SK-N-SH treated with all-trans-retinoic acid at 6 μM for 48 hours (cell line): ENCODE measurements around the gene KRABD2.

Source experiments
- ATAC-seq: fragments of 200-7000 bp; cut with Tn5 transposase; 3 replicates; pipeline ENCODE4 v1.9.1; 2020; ENCODE audit warnings: mild to moderate bottlenecking, moderate library complexity
- ARNTL ChIP-seq: fragments of 450-650 bp; formaldehyde crosslinking; IDR thresholded peaks from 2 replicates; pipeline ENCODE4 v1.5.0; 2020; ENCODE audit warnings: low read depth, mild to moderate bottlenecking, moderate library complexity, borderline replicate concordance
- BACH2 ChIP-seq: fragments of 250-450 bp; sonication (Bioruptor Pico); IDR thresholded peaks from 2 replicates; pipeline ENCODE4 v1.9.0; 2021; ENCODE audit warnings: mild to moderate bottlenecking, borderline replicate concordance
- CSDC2 ChIP-seq: fragments of 250-450 bp; sonication (Bioruptor Pico); IDR thresholded peaks from 2 replicates; pipeline ENCODE4 v1.5.0; 2020; ENCODE audit warnings: mild to moderate bottlenecking, moderate library complexity
- ESRRG ChIP-seq: fragments of 250-450 bp; sonication (Bioruptor Pico); IDR thresholded peaks from 2 replicates; pipeline ENCODE4 v1.6.1; 2021; ENCODE audit warnings: mild to moderate bottlenecking
- GLIS3 ChIP-seq: fragments of 250-450 bp; sonication (Bioruptor Pico); IDR thresholded peaks from 2 replicates; pipeline ENCODE4 v1.5.0; 2020; ENCODE audit warnings: mild to moderate bottlenecking, moderate library complexity
- ISL1 ChIP-seq: fragments of 250-450 bp; sonication (Bioruptor Pico); IDR thresholded peaks from 2 replicates; pipeline ENCODE4 v2.1.2; 2022; ENCODE audit warnings: mild to moderate bottlenecking, moderate library complexity
- OSR1 ChIP-seq: fragments of 250-450 bp; sonication (Bioruptor Pico); IDR thresholded peaks from 2 replicates; pipeline ENCODE4 v1.8.0; 2022; ENCODE audit warnings: moderate library complexity, mild to moderate bottlenecking, inconsistent platforms
- PPARA ChIP-seq: fragments of 250-450 bp; sonication (Bioruptor Pico); IDR thresholded peaks from 2 replicates; pipeline ENCODE4 v1.5.0; 2020; ENCODE audit warnings: mild to moderate bottlenecking, borderline replicate concordance
- RARB ChIP-seq: fragments of 250-450 bp; sonication (Bioruptor Pico); IDR thresholded peaks from 2 replicates; pipeline ENCODE4 v1.8.0; 2021; ENCODE audit warnings: mild to moderate bottlenecking, moderate library complexity
- SNAI2 ChIP-seq: fragments of 250-450 bp; sonication (Bioruptor Pico); IDR thresholded peaks from 2 replicates; pipeline ENCODE4 v1.5.0; 2020; ENCODE audit warnings: mild to moderate bottlenecking, moderate library complexity
- TCF4 ChIP-seq: fragments of 250-450 bp; sonication (Bioruptor Pico); IDR thresholded peaks from 2 replicates; pipeline ENCODE4 v1.8.0; 2021; ENCODE audit warnings: mild to moderate bottlenecking, moderate library complexity, borderline replicate concordance
- TOX ChIP-seq: fragments of 250-450 bp; sonication (Bioruptor Pico); IDR thresholded peaks from 2 replicates; pipeline ENCODE4 v1.8.0; 2021; ENCODE audit warnings: mild to moderate bottlenecking, moderate library complexity, borderline replicate concordance
- ZC3H10 ChIP-seq: fragments of 250-450 bp; sonication (Bioruptor Pico); IDR thresholded peaks from 2 replicates; pipeline ENCODE4 v1.5.1; 2021; ENCODE audit warnings: mild to moderate bottlenecking, moderate library complexity
- ZFP3 ChIP-seq: fragments of 250-450 bp; sonication (Bioruptor Pico); IDR thresholded peaks from 2 replicates; pipeline ENCODE4 v1.5.0; 2020; ENCODE audit warnings: mild to moderate bottlenecking, moderate library complexity
- ZFP30 ChIP-seq: fragments of 450-650 bp; formaldehyde crosslinking; IDR thresholded peaks from 2 replicates; pipeline ENCODE4 v1.5.0; 2022; ENCODE audit warnings: mild to moderate bottlenecking, moderate library complexity
- ZNF565 ChIP-seq: fragments of 450-650 bp; formaldehyde crosslinking; conservative IDR thresholded peaks from 2 replicates; pipeline ENCODE4 v1.5.0; 2020; ENCODE audit warnings: low read depth, mild to moderate bottlenecking, moderate library complexity
- ZNF70 ChIP-seq: fragments of 450-650 bp; formaldehyde crosslinking; IDR thresholded peaks from 2 replicates; pipeline ENCODE4 v1.5.0; 2020; ENCODE audit warnings: mild to moderate bottlenecking, moderate library complexity
- ZNF8 ChIP-seq: fragments of 450-650 bp; formaldehyde crosslinking; IDR thresholded peaks from 2 replicates; pipeline ENCODE4 v1.5.0; 2020; ENCODE audit warnings: mild to moderate bottlenecking, moderate library complexity
- TF ChIP-seq, protein P1 (sequence below): fragments of 250-450 bp; sonication (Bioruptor Pico); IDR thresholded peaks from 2 replicates; pipeline ENCODE4 v1.5.1; 2020; ENCODE audit warnings: low read depth, mild to moderate bottlenecking, moderate library complexity
- TF ChIP-seq, protein P2 (sequence below): fragments of 250-450 bp; sonication (Bioruptor Pico); IDR thresholded peaks from 2 replicates; pipeline ENCODE4 v1.8.0; 2020; ENCODE audit warnings: mild to moderate bottlenecking, moderate library complexity, borderline replicate concordance
- TF ChIP-seq, protein P3 (sequence below): fragments of 250-450 bp; sonication (Bioruptor Pico); IDR thresholded peaks from 2 replicates; pipeline ENCODE4 v1.5.0; 2020; ENCODE audit warnings: mild to moderate bottlenecking, moderate library complexity
- TF ChIP-seq, protein P4 (sequence below): fragments of 250-450 bp; sonication (Bioruptor Pico); IDR thresholded peaks from 2 replicates; pipeline ENCODE4 v1.5.1; 2021; ENCODE audit warnings: mild to moderate bottlenecking, moderate library complexity
- TF ChIP-seq, protein P5 (sequence below): fragments of 250-450 bp; sonication (Bioruptor Pico); IDR thresholded peaks from 2 replicates; pipeline ENCODE4 v1.8.0; 2021; ENCODE audit warnings: low read depth, mild to moderate bottlenecking, moderate library complexity, borderline replicate concordance

KRABD2 gene

DNA sequence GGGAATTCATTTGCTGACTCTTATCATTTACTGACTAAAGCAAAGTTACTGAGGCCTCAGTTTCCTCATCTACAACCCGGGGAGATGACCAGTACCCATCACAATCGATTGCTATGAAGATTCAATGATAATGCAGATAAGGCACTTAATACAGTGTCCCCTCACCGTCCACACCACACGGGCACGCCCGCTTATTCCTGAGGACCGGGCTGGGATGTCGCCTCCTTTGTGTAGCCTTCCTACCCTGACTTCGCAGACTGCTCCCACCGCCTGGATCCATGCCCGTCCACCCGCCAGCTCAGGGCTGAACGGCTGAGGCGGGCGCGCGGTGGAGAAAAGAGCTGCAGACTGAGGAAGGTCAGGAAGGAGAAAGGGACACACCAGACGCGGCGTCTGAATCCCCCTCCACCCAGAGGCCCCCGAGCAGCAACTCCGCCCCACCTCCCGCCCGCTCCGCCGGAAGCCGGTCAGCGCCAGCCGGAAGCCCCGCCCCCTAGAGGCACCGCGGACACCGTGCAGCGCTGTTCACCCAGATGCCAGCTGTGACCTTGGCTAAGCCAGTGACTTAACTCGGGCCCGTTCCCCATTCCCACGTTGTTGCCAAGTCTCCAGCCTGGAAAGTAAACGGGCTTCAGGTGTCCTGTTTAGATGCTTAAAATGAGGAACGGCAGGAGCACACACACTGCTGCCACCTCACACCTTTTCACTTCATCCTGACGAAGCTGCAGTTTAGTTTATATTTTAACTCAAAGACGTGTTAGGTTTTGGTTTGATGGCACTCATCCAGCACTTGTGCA lies at the start of gene KRABD2:
Gene KRABD2 (minus strand): TSS at position 434 of the 797 bp plus-strand sequence.
- TF ChIP-seq TCF4 (CRISPR knock-in tag) = no peak
- no peak for TF ChIP-seq CSDC2 (CRISPR knock-in tag)
- 0 out of 2 replicates have a peak, but pooled peaks have one; percentile 17 for TF ChIP-seq ZNF8 (CRISPR knock-in tag)
- TF ChIP-seq, protein P1, sequence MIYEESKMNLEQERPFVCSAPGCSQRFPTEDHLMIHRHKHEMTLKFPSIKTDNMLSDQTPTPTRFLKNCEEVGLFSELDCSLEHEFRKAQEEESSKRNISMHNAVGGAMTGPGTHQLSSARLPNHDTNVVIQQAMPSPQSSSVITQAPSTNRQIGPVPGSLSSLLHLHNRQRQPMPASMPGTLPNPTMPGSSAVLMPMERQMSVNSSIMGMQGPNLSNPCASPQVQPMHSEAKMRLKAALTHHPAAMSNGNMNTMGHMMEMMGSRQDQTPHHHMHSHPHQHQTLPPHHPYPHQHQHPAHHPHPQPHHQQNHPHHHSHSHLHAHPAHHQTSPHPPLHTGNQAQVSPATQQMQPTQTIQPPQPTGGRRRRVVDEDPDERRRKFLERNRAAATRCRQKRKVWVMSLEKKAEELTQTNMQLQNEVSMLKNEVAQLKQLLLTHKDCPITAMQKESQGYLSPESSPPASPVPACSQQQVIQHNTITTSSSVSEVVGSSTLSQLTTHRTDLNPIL (CRISPR knock-in tag) = peak; percentile 80
- TF ChIP-seq, protein P2, sequence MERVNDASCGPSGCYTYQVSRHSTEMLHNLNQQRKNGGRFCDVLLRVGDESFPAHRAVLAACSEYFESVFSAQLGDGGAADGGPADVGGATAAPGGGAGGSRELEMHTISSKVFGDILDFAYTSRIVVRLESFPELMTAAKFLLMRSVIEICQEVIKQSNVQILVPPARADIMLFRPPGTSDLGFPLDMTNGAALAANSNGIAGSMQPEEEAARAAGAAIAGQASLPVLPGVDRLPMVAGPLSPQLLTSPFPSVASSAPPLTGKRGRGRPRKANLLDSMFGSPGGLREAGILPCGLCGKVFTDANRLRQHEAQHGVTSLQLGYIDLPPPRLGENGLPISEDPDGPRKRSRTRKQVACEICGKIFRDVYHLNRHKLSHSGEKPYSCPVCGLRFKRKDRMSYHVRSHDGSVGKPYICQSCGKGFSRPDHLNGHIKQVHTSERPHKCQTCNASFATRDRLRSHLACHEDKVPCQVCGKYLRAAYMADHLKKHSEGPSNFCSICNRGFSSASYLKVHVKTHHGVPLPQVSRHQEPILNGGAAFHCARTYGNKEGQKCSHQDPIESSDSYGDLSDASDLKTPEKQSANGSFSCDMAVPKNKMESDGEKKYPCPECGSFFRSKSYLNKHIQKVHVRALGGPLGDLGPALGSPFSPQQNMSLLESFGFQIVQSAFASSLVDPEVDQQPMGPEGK (CRISPR knock-in tag) = no peak; the same call in 1 of the 2 replicates
- TF ChIP-seq, protein P3, sequence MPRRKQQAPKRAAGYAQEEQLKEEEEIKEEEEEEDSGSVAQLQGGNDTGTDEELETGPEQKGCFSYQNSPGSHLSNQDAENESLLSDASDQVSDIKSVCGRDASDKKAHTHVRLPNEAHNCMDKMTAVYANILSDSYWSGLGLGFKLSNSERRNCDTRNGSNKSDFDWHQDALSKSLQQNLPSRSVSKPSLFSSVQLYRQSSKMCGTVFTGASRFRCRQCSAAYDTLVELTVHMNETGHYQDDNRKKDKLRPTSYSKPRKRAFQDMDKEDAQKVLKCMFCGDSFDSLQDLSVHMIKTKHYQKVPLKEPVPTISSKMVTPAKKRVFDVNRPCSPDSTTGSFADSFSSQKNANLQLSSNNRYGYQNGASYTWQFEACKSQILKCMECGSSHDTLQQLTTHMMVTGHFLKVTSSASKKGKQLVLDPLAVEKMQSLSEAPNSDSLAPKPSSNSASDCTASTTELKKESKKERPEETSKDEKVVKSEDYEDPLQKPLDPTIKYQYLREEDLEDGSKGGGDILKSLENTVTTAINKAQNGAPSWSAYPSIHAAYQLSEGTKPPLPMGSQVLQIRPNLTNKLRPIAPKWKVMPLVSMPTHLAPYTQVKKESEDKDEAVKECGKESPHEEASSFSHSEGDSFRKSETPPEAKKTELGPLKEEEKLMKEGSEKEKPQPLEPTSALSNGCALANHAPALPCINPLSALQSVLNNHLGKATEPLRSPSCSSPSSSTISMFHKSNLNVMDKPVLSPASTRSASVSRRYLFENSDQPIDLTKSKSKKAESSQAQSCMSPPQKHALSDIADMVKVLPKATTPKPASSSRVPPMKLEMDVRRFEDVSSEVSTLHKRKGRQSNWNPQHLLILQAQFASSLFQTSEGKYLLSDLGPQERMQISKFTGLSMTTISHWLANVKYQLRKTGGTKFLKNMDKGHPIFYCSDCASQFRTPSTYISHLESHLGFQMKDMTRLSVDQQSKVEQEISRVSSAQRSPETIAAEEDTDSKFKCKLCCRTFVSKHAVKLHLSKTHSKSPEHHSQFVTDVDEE (CRISPR knock-in tag) = no peak
- peak; percentile 93 for TF ChIP-seq GLIS3 (CRISPR knock-in tag)
- TF ChIP-seq TOX (CRISPR knock-in tag) = no peak; the same call in 1 of the 2 replicates
- 0 out of 2 replicates have a peak, but pooled peaks have one; percentile 42 for TF ChIP-seq ZNF565 (CRISPR knock-in tag)
- no peak for TF ChIP-seq BACH2 (CRISPR knock-in tag)
- TF ChIP-seq ARNTL (CRISPR knock-in tag) = no peak
- TF ChIP-seq ZFP30 = no peak
- no peak for TF ChIP-seq PPARA (CRISPR knock-in tag)
- no peak for TF ChIP-seq ZFP3 (CRISPR knock-in tag)
- no peak for TF ChIP-seq OSR1 (CRISPR knock-in tag)
- TF ChIP-seq ZNF70 (CRISPR knock-in tag) = peak; percentile 10; the same call in 1 of the 2 replicates
- TF ChIP-seq SNAI2 (CRISPR knock-in tag) = 0 out of 2 replicates have a peak, but pooled peaks have one; percentile 32
- TF ChIP-seq RARB = no peak; the same call in 1 of the 2 replicates
- TF ChIP-seq, protein P4, sequence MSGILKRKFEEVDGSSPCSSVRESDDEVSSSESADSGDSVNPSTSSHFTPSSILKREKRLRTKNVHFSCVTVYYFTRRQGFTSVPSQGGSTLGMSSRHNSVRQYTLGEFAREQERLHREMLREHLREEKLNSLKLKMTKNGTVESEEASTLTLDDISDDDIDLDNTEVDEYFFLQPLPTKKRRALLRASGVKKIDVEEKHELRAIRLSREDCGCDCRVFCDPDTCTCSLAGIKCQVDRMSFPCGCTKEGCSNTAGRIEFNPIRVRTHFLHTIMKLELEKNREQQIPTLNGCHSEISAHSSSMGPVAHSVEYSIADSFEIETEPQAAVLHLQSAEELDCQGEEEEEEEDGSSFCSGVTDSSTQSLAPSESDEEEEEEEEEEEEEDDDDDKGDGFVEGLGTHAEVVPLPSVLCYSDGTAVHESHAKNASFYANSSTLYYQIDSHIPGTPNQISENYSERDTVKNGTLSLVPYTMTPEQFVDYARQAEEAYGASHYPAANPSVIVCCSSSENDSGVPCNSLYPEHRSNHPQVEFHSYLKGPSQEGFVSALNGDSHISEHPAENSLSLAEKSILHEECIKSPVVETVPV (CRISPR knock-in tag) = 0 out of 2 replicates have a peak, but pooled peaks have one; percentile 35
- TF ChIP-seq, protein P5, sequence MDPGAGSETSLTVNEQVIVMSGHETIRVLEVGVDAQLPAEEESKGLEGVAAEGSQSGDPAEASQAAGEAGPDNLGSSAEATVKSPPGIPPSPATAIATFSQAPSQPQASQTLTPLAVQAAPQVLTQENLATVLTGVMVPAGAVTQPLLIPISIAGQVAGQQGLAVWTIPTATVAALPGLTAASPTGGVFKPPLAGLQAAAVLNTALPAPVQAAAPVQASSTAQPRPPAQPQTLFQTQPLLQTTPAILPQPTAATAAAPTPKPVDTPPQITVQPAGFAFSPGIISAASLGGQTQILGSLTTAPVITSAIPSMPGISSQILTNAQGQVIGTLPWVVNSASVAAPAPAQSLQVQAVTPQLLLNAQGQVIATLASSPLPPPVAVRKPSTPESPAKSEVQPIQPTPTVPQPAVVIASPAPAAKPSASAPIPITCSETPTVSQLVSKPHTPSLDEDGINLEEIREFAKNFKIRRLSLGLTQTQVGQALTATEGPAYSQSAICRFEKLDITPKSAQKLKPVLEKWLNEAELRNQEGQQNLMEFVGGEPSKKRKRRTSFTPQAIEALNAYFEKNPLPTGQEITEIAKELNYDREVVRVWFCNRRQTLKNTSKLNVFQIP (CRISPR knock-in tag) = no peak
- no peak; the same call in 1 of the 2 replicates for TF ChIP-seq ZC3H10 (CRISPR knock-in tag)
- TF ChIP-seq ESRRG (CRISPR knock-in tag) = no peak; the same call in none of the 2 replicates
- no peak for TF ChIP-seq ISL1
- peak; percentile 95 for ATAC-seq

DNA sequence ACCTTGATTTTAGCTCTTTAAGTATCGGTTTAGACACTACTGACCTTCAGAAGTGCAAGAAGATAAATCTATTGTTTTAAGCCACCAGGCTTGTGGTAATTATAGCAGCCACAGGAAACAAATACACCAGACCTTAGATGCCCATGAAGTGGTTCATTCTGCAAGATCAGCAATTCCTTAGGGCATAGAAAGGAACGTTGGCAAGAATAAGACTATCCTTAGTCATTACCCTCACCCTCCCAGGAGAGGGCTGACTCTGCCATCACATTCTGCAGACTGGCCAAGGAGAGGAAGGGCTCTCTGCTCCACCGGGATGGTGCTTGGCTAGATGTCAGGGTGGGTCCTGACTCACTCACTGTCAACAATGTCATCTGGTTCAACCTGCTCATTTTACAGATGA lies 45.1 kb upstream of the KRABD2 start:
- ATAC-seq = no peak
- no peak for TF ChIP-seq CSDC2 (CRISPR knock-in tag)
- TF ChIP-seq, protein P5 (CRISPR knock-in tag) = no peak
- TF ChIP-seq, protein P2 (CRISPR knock-in tag) = no peak
- TF ChIP-seq TCF4 (CRISPR knock-in tag) = no peak
- no peak for TF ChIP-seq OSR1 (CRISPR knock-in tag)
- no peak for TF ChIP-seq ZNF565 (CRISPR knock-in tag)
- TF ChIP-seq ZC3H10 (CRISPR knock-in tag) = no peak
- no peak for TF ChIP-seq SNAI2 (CRISPR knock-in tag)
- TF ChIP-seq, protein P1 (CRISPR knock-in tag) = no peak
- TF ChIP-seq BACH2 (CRISPR knock-in tag) = no peak
- TF ChIP-seq ZNF70 (CRISPR knock-in tag) = no peak
- TF ChIP-seq RARB = no peak
- no peak for TF ChIP-seq GLIS3 (CRISPR knock-in tag)
- TF ChIP-seq TOX (CRISPR knock-in tag) = no peak
